HepG2 (cell line): ENCODE data around the gene EYA3. TPM values are rescaled to one million over a fixed set of nuclear protein-coding genes. Genes with fewer than 3 reads are reported as not detected.
A peak's percentile ranks its signal among the peaks of the same experiment; 100 is the strongest.

Source experiments
- ATAC-seq: fragments of 200-7000 bp; cut with Tn5 transposase; 3 replicates; pipeline ENCODE4 v1.9.1; 2020; ENCODE audit warnings: mild to moderate bottlenecking, moderate library complexity
- BruUV-seq: library from RNA; stranded (reverse); fragments of 400-500 nt; replicated peaks from 2 replicates; lab custom pipeline; 2021; lab: Mats Ljungman, UMichigan
- CTCF ChIA-PET: fragments of 300-600 bp; formaldehyde crosslinking; extraction: SDS; loops from one replicate; lab custom pipeline; 2021; ENCODE audit warnings: low total read pairs, inconsistent platforms, low intra/inter-chr PET ratio; lab: Yijun Ruan, JAX
- POLR2A ChIA-PET: fragments of 350-600 bp; sonication (Branson Sonifier 250); formaldehyde crosslinking; loops from one replicate; lab custom pipeline; 2020; ENCODE audit warnings: antibody characterized with exemption, inconsistent platforms; lab: Yijun Ruan, JAX
- DNase-seq: peaks from one replicate; pipeline ENCODE4 v3.0.0-alpha.2; 2015; ENCODE audit warnings: low spot score
- FAIRE-seq: peaks from 3 replicates; lab custom pipeline; 2011; peaks lifted over from hg19 to GRCh38; lab: Jason Lieb, UNC
- H2AFZ ChIP-seq: one replicate; pipeline ENCODE4 v1.6.1; 2011; ENCODE audit warnings: low read length, inconsistent platforms
- H3K27ac ChIP-seq: fragments of 300-600 bp; 3 replicates; pipeline ENCODE4 v1.8.0; 2011; ENCODE audit warnings: mixed run types, mild to moderate bottlenecking, mixed read lengths, low read length, inconsistent platforms; ENCODE audit not compliant: insufficient read depth; ENCODE audit errors: extremely low read length
- H3K27me3 ChIP-seq, 2 experiments: fragments of 200-600 bp in 1 of 2; 2 replicates in 1 of 2; 3 replicates in 1 of 2; pipeline versions ENCODE4 v1.6.0 to v1.8.0; 2011; ENCODE audit warnings: low read length in 2 of 2, mild to moderate bottlenecking in 2 of 2, moderate library complexity in 2 of 2, inconsistent platforms in 1 of 2; ENCODE audit not compliant: insufficient read depth in 2 of 2, control insufficient read depth in 1 of 2
- H3K36me3 ChIP-seq, 2 experiments: fragments of 200-600 bp in 1 of 2; replicated peaks in 1 of 2; 2 replicates in 1 of 2; 3 replicates in 1 of 2; pipeline versions ENCODE4 v1.5.1 to v1.8.0; 2011; ENCODE audit warnings: low read length in 2 of 2, inconsistent platforms in 1 of 2; ENCODE audit not compliant: insufficient read depth in 2 of 2, control insufficient read depth in 1 of 2
- H3K4me1 ChIP-seq: 2 replicates; pipeline ENCODE4 v1.5.1; 2012; ENCODE audit warnings: low read length, inconsistent platforms; ENCODE audit not compliant: insufficient read depth
- H3K4me2 ChIP-seq: 2 replicates; pipeline ENCODE4 v1.6.0; 2011; ENCODE audit warnings: low read depth, low read length, inconsistent platforms
- H3K4me3 ChIP-seq, 3 experiments: fragments of 200-600 bp in 1 of 3; sonication (generic), shearing (Covaris generic) in 1 of 3; replicated peaks in 1 of 3; 2 replicates each; pipeline ENCODE4 v1.5.1; 2011 to 2016; ENCODE audit warnings: low read length in 3 of 3, inconsistent platforms in 2 of 3, low read depth in 2 of 3, mild to moderate bottlenecking in 2 of 3, control low read depth in 1 of 3, mixed read lengths in 1 of 3; ENCODE audit not compliant: insufficient read depth in 1 of 3
- H3K79me2 ChIP-seq: one replicate; pipeline ENCODE4 v1.6.1; 2011; ENCODE audit warnings: low read length, inconsistent platforms; ENCODE audit not compliant: insufficient read depth
- H3K9ac ChIP-seq: 2 replicates; pipeline ENCODE4 v1.6.0; 2011; ENCODE audit warnings: mild to moderate bottlenecking, low read depth, low read length, inconsistent platforms; ENCODE audit not compliant: insufficient read depth
- H3K9me3 ChIP-seq: 2 replicates; pipeline ENCODE4 v1.5.1; 2012; ENCODE audit warnings: mild to moderate bottlenecking, low read length
- H4K20me1 ChIP-seq: 2 replicates; pipeline ENCODE4 v1.6.0; 2011; ENCODE audit warnings: inconsistent platforms, mild to moderate bottlenecking, low read length, moderate library complexity; ENCODE audit not compliant: insufficient read depth
- HNF4A ChIP-seq: sonication (generic); formaldehyde crosslinking; IDR thresholded peaks from 2 replicates; pipeline ENCODE4 v1.4.0; 2020; ENCODE audit warnings: missing genetic modification reagents
- HOXA3 ChIP-seq: sonication (generic); formaldehyde crosslinking; IDR thresholded peaks from 2 replicates; pipeline ENCODE4 v1.5.0; 2020; ENCODE audit warnings: missing genetic modification reagents
- NR2F2 ChIP-seq: IDR thresholded peaks from 2 replicates; pipeline ENCODE4 v1.6.1; 2012; ENCODE audit warnings: low read depth, inconsistent platforms, borderline replicate concordance
- ONECUT2 ChIP-seq: sonication (generic); formaldehyde crosslinking; IDR thresholded peaks from 2 replicates; pipeline ENCODE4 v1.4.0; 2020; ENCODE audit warnings: missing genetic modification reagents
- STAG1 ChIP-seq: sonication (generic); formaldehyde crosslinking; IDR thresholded peaks from 2 replicates; pipeline ENCODE4 v1.4.0; 2020; ENCODE audit warnings: missing genetic modification reagents
- ZNF33B ChIP-seq: sonication (generic); formaldehyde crosslinking; IDR thresholded peaks from 2 replicates; pipeline ENCODE4 v1.5.1; 2020; ENCODE audit warnings: mild to moderate bottlenecking, missing genetic modification reagents
- ZNF670 ChIP-seq: sonication (generic); formaldehyde crosslinking; IDR thresholded peaks from 2 replicates; pipeline ENCODE4 v1.8.0; 2022; ENCODE audit warnings: mild to moderate bottlenecking, missing genetic modification reagents, borderline replicate concordance
- WGBS: methylation state at CpG from one replicate; pipeline ENCODE4 v1.1.6; 2017; ENCODE audit warnings: low lambda C conversion rate; 5-methylcytosine and 5-hydroxymethylcytosine counted together
- in situ Hi-C: cut with HindIII; loops from 2 replicates; pipeline ENCODE4 v1.10.0; 2017; ENCODE audit warnings: low pct_unique_long_range_greater_than_20kb; ENCODE audit not compliant: extremely low pct_ligation_motif_present
- intact Hi-C: fragments of 100-400 bp; cut with micrococcal nuclease; formaldehyde crosslinking; loops from one replicate; pipeline ENCODE4 v1.10.0; 2022; ENCODE audit not compliant: unreplicated experiment
- polyA plus RNA-seq, 8 experiments: library from polyadenylated mRNA; depleted of rRNA in 3 of 8; stranded (reverse) in 7 of 8; unstranded in 1 of 8; fragments of >200 nt; fragmentation: Illumina TruSeq in 4 of 8; extraction: Trizol in 4 of 8; gene quantifications; 2 replicates each; pipeline versions ENCODE4 v1.2.1 to v1.2.3, GENCODE V29; 2011 to 2016; ENCODE audit warnings: low read depth in 4 of 8, missing spikeins in 1 of 8, mixed read lengths in 1 of 8; ENCODE audit not compliant: insufficient read depth in 1 of 8
- total RNA-seq, 5 experiments: library from RNA; depleted of rRNA; stranded (reverse); fragments of >200 nt; fragmentation: Illumina TruSeq; extraction: Trizol; gene quantifications; 2 replicates each; pipeline ENCODE4 v1.2.3, GENCODE V29; 2016; ENCODE audit warnings: low read depth in 1 of 5
- TF ChIP-seq, protein P1 (sequence below): sonication (generic); formaldehyde crosslinking; IDR thresholded peaks from 2 replicates; pipeline ENCODE4 v1.5.1; 2020; ENCODE audit warnings: mild to moderate bottlenecking, missing genetic modification reagents, moderate library complexity
- TF ChIP-seq, protein P2 (sequence below), 2 experiments: sonication (generic) in 1 of 2; formaldehyde crosslinking in 1 of 2; IDR thresholded peaks; 2 replicates each; pipeline versions ENCODE4 v1.5.1 to v1.6.1; 2011 to 2020; ENCODE audit warnings: borderline replicate concordance in 1 of 2, low read depth in 1 of 2, low read length in 1 of 2, mild to moderate bottlenecking in 1 of 2, missing genetic modification reagents in 1 of 2, moderate library complexity in 1 of 2
- TF ChIP-seq, protein P3 (sequence below): sonication (generic); formaldehyde crosslinking; IDR thresholded peaks from 2 replicates; pipeline ENCODE4 v1.4.0; 2020; ENCODE audit warnings: mild to moderate bottlenecking, missing genetic modification reagents
- TF ChIP-seq, protein P4 (sequence below): sonication (generic); formaldehyde crosslinking; IDR thresholded peaks from 2 replicates; pipeline ENCODE4 v1.5.0; 2020; ENCODE audit warnings: mild to moderate bottlenecking, missing genetic modification reagents, moderate library complexity
- TF ChIP-seq, protein P5 (sequence below): sonication (generic); formaldehyde crosslinking; IDR thresholded peaks from 2 replicates; pipeline ENCODE4 v1.8.0; 2022; ENCODE audit warnings: low read depth, missing genetic modification reagents

Gene EYA3
- total and polyA plus RNA-seq, 2 of the 13 experiments (the other 11 are each of a cell fraction or from before 2014, with no cell fraction given) = 13.9 to 19.7 TPM

DNA sequence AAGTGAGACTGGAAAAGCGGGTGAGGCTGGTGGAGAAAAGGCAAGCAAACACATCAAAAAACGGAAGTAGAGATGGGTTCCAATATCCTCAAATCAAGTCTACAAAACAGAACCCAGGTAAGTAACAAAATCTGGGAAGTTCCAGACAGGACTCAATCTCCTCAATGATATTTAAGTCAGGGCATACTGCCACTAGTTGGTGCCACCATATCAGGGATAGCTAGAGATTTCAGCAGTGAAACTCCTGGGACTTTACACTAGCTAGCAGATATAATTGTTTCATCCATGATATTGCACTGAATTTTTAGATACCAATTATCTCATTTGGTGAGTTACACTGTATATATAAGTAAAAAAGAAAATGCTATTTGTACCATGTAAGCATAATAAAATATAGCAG, 52.0 kb downstream of the EYA3 start:
- intact Hi-C loops = no loop called here
- Histone ChIP-seq H3K4me1 (no peaks in the 10 kb centered on the region), H3K4me2 (no peak overlapping the region), H3K4me3 (no peak overlapping the region), H3K27ac (no peak overlapping the region), H3K9ac (no peak overlapping the region), H3K36me3 (peaks cover 3 to 17% of the 10 kb centered on the region in 2 experiments), H2AFZ (no peak overlapping the region), H4K20me1 (no peaks in the 10 kb centered on the region), H3K9me3 (no peaks in the 10 kb centered on the region), H3K79me2 (no peaks in the 10 kb centered on the region), H3K27me3 (no peaks in the 10 kb centered on the region)
- ChIA-PET CTCF (no interaction called here), POLR2A (no interaction called here)
- 96% methylated on average over 2 of the region's 2 CpGs for WGBS
- ATAC-seq (no peak), FAIRE-seq (no peak), DNase-seq (no peak)
- in situ Hi-C loops = no loop called here
- BruUV-seq = no TSS peak
- TF ChIP-seq, protein P1, sequence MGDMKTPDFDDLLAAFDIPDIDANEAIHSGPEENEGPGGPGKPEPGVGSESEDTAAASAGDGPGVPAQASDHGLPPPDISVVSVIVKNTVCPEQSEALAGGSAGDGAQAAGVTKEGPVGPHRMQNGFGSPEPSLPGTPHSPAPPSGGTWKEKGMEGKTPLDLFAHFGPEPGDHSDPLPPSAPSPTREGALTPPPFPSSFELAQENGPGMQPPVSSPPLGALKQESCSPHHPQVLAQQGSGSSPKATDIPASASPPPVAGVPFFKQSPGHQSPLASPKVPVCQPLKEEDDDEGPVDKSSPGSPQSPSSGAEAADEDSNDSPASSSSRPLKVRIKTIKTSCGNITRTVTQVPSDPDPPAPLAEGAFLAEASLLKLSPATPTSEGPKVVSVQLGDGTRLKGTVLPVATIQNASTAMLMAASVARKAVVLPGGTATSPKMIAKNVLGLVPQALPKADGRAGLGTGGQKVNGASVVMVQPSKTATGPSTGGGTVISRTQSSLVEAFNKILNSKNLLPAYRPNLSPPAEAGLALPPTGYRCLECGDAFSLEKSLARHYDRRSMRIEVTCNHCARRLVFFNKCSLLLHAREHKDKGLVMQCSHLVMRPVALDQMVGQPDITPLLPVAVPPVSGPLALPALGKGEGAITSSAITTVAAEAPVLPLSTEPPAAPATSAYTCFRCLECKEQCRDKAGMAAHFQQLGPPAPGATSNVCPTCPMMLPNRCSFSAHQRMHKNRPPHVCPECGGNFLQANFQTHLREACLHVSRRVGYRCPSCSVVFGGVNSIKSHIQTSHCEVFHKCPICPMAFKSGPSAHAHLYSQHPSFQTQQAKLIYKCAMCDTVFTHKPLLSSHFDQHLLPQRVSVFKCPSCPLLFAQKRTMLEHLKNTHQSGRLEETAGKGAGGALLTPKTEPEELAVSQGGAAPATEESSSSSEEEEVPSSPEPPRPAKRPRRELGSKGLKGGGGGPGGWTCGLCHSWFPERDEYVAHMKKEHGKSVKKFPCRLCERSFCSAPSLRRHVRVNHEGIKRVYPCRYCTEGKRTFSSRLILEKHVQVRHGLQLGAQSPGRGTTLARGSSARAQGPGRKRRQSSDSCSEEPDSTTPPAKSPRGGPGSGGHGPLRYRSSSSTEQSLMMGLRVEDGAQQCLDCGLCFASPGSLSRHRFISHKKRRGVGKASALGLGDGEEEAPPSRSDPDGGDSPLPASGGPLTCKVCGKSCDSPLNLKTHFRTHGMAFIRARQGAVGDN (CRISPR knock-in tag) = no peak
- TF ChIP-seq, protein P2, sequence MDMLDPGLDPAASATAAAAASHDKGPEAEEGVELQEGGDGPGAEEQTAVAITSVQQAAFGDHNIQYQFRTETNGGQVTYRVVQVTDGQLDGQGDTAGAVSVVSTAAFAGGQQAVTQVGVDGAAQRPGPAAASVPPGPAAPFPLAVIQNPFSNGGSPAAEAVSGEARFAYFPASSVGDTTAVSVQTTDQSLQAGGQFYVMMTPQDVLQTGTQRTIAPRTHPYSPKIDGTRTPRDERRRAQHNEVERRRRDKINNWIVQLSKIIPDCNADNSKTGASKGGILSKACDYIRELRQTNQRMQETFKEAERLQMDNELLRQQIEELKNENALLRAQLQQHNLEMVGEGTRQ (IDR thresholded peaks at IDR 0.05; ENCODE audit: low read depth, low read length) = no peak
- TF ChIP-seq, protein P2 (CRISPR knock-in tag; IDR thresholded peaks at IDR 0.05; ENCODE audit: borderline replicate concordance) = no peak
- no peak for TF ChIP-seq ZNF670 (CRISPR knock-in tag)
- TF ChIP-seq, protein P3, sequence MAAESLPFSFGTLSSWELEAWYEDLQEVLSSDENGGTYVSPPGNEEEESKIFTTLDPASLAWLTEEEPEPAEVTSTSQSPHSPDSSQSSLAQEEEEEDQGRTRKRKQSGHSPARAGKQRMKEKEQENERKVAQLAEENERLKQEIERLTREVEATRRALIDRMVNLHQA (CRISPR knock-in tag) = no peak
- peak; percentile 29 for TF ChIP-seq STAG1 (CRISPR knock-in tag)
- TF ChIP-seq NR2F2 = no peak
- no peak for TF ChIP-seq ZNF33B (CRISPR knock-in tag)
- TF ChIP-seq ONECUT2 (CRISPR knock-in tag) = no peak
- TF ChIP-seq, protein P4, sequence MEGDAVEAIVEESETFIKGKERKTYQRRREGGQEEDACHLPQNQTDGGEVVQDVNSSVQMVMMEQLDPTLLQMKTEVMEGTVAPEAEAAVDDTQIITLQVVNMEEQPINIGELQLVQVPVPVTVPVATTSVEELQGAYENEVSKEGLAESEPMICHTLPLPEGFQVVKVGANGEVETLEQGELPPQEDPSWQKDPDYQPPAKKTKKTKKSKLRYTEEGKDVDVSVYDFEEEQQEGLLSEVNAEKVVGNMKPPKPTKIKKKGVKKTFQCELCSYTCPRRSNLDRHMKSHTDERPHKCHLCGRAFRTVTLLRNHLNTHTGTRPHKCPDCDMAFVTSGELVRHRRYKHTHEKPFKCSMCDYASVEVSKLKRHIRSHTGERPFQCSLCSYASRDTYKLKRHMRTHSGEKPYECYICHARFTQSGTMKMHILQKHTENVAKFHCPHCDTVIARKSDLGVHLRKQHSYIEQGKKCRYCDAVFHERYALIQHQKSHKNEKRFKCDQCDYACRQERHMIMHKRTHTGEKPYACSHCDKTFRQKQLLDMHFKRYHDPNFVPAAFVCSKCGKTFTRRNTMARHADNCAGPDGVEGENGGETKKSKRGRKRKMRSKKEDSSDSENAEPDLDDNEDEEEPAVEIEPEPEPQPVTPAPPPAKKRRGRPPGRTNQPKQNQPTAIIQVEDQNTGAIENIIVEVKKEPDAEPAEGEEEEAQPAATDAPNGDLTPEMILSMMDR (CRISPR knock-in tag) = peak; percentile 20; the same call in 1 of the 2 replicates
- no peak for TF ChIP-seq HNF4A
- TF ChIP-seq, protein P5, sequence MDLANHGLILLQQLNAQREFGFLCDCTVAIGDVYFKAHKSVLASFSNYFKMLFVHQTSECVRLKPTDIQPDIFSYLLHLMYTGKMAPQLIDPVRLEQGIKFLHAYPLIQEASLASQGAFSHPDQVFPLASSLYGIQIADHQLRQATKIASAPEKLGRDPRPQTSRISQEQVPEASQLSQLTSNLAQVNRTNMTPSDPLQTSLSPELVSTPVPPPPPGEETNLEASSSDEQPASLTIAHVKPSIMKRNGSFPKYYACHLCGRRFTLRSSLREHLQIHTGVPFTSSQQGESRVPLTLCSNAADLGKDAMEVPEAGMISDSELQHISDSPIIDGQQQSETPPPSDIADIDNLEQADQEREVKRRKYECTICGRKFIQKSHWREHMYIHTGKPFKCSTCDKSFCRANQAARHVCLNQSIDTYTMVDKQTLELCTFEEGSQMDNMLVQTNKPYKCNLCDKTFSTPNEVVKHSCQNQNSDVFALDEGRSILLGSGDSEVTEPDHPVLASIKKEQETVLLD (CRISPR knock-in tag) = no peak
- TF ChIP-seq HOXA3 (CRISPR knock-in tag) = no peak
